HEK293 (cell line): ENCODE data around the gene QPCT.

Source experiments
- BCL11B ChIP-seq: fragments of 450-650 bp; formaldehyde crosslinking; IDR thresholded peaks from 2 replicates; pipeline ENCODE4 v1.5.1; 2016; ENCODE audit warnings: low read depth, missing biosample characterization, missing genetic modification characterization
- EGR2 ChIP-seq: fragments of 450-650 bp; formaldehyde crosslinking; IDR thresholded peaks from 2 replicates; pipeline ENCODE4 v1.5.1; 2016; ENCODE audit warnings: low read depth, missing biosample characterization, missing genetic modification characterization
- GLIS1 ChIP-seq: fragments of 450-650 bp; formaldehyde crosslinking; IDR thresholded peaks from 2 replicates; pipeline ENCODE4 v1.5.1; 2016; ENCODE audit warnings: missing biosample characterization, missing genetic modification characterization
- KLF10 ChIP-seq: fragments of 450-650 bp; IDR thresholded peaks from 2 replicates; pipeline ENCODE4 v1.5.1; 2018; ENCODE audit warnings: missing biosample characterization, mild to moderate bottlenecking, missing genetic modification characterization
- MZF1 ChIP-seq: fragments of 450-650 bp; formaldehyde crosslinking; IDR thresholded peaks from 2 replicates; pipeline ENCODE4 v1.5.1; 2017; ENCODE audit warnings: missing biosample characterization, missing genetic modification characterization, borderline replicate concordance
- REST ChIP-seq: fragments of 450-650 bp; formaldehyde crosslinking; IDR thresholded peaks from 2 replicates; pipeline ENCODE4 v1.5.1; 2016; ENCODE audit warnings: missing biosample characterization, missing genetic modification characterization
- ZEB2 ChIP-seq: fragments of 450-650 bp; formaldehyde crosslinking; IDR thresholded peaks from 2 replicates; pipeline ENCODE4 v1.5.1; 2016; ENCODE audit warnings: missing biosample characterization, missing genetic modification characterization
- ZIC2 ChIP-seq: fragments of 450-650 bp; formaldehyde crosslinking; IDR thresholded peaks from 2 replicates; pipeline ENCODE4 v1.5.1; 2016; ENCODE audit warnings: missing biosample characterization, missing genetic modification characterization
- ZNF10 ChIP-seq: fragments of 450-650 bp; formaldehyde crosslinking; IDR thresholded peaks from 2 replicates; pipeline ENCODE4 v1.5.1; 2017; ENCODE audit warnings: missing biosample characterization, missing genetic modification characterization
- ZNF223 ChIP-seq: fragments of 450-650 bp; formaldehyde crosslinking; IDR thresholded peaks from 2 replicates; pipeline ENCODE4 v1.5.1; 2016; ENCODE audit warnings: missing biosample characterization, missing genetic modification characterization
- ZNF335 ChIP-seq: fragments of 450-650 bp; formaldehyde crosslinking; conservative IDR thresholded peaks from 2 replicates; pipeline ENCODE4 v1.5.1; 2016; ENCODE audit warnings: missing biosample characterization, missing genetic modification characterization
- ZNF426 ChIP-seq: fragments of 450-650 bp; formaldehyde crosslinking; IDR thresholded peaks from 2 replicates; pipeline ENCODE4 v1.5.1; 2017; ENCODE audit warnings: missing biosample characterization, missing genetic modification characterization, mild to moderate bottlenecking, inconsistent platforms, moderate library complexity
- ZNF433 ChIP-seq: fragments of 450-650 bp; formaldehyde crosslinking; IDR thresholded peaks from 2 replicates; pipeline ENCODE4 v1.5.1; 2016; ENCODE audit warnings: missing biosample characterization, missing genetic modification characterization, low read depth
- ZNF510 ChIP-seq: fragments of 450-650 bp; formaldehyde crosslinking; IDR thresholded peaks from 2 replicates; pipeline ENCODE4 v1.5.1; 2018; ENCODE audit warnings: mild to moderate bottlenecking, missing genetic modification characterization, missing biosample characterization; ENCODE audit not compliant: insufficient replicate concordance
- ZNF518A ChIP-seq: fragments of 450-650 bp; formaldehyde crosslinking; conservative IDR thresholded peaks from 2 replicates; pipeline ENCODE4 v1.5.1; 2016; ENCODE audit warnings: low read depth, missing biosample characterization, missing genetic modification characterization
- ZNF555 ChIP-seq: fragments of 450-650 bp; formaldehyde crosslinking; conservative IDR thresholded peaks from 2 replicates; pipeline ENCODE4 v1.5.1; 2017; ENCODE audit warnings: missing biosample characterization, mild to moderate bottlenecking, missing genetic modification characterization, inconsistent platforms
- ZNF639 ChIP-seq: fragments of 450-650 bp; formaldehyde crosslinking; IDR thresholded peaks from 2 replicates; pipeline ENCODE4 v1.5.1; 2016; ENCODE audit warnings: missing biosample characterization, missing genetic modification characterization
- ZNF692 ChIP-seq: fragments of 450-650 bp; formaldehyde crosslinking; IDR thresholded peaks from 2 replicates; pipeline ENCODE4 v1.5.1; 2016; ENCODE audit warnings: missing biosample characterization, missing genetic modification characterization
- ZSCAN16 ChIP-seq: fragments of 450-650 bp; formaldehyde crosslinking; IDR thresholded peaks from 2 replicates; pipeline ENCODE4 v1.5.1; 2016; ENCODE audit warnings: missing biosample characterization, missing genetic modification characterization
- ZXDB ChIP-seq: fragments of 450-650 bp; formaldehyde crosslinking; IDR thresholded peaks from 2 replicates; pipeline ENCODE4 v1.5.1; 2016; ENCODE audit warnings: missing biosample characterization, missing genetic modification characterization
- TF ChIP-seq, protein P1 (sequence below): fragments of 450-650 bp; formaldehyde crosslinking; IDR thresholded peaks from 2 replicates; pipeline ENCODE4 v1.5.1; 2016; ENCODE audit warnings: missing biosample characterization, missing genetic modification characterization, borderline replicate concordance
- TF ChIP-seq, protein P2 (sequence below): fragments of 450-650 bp; formaldehyde crosslinking; IDR thresholded peaks from 2 replicates; pipeline ENCODE4 v1.5.1; 2016; ENCODE audit warnings: missing biosample characterization, missing genetic modification characterization

Gene QPCT

DNA sequence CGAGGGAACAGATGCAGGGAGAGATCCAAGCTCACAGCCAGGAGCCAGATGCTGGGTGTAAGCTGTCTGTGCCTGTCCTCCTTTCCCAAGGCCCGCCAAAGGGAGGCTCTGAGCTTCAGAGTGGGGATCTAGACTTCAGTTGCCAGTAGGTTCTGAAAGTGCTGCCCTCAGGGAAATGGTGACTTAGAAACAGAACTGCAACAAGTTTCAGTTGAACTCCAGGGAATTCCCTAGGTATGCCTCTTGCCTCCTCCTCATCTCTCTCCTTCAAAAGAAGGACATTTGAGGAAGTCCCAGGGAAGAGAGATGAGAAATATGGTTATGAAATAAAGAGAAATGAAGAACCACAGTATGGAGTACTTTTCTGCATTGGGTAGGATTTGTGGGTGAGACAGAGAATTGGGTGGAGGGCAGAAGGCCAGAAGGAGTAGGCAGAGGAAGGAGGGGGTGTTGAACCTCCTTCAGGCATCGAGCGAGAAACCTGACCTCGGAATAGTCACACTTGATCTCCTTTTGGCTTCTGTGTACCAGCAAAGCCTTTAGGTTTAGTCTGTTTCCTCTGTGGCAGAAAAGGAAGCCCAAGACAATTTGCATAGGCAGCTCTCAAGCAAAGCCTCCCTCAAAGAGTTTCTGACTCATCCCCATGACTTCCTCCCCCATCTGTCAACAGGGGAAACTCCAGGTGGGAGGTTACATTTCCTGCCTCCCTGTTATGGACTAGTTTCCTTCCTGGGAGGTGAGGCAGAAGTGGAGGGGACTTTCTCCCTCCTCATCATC, 45.7 kb downstream of the QPCT start (continued):
- TF ChIP-seq ZNF518A (tag by site-specific recombination) (peak; percentile 29; the same call in 1 of the 2 replicates), ZNF223 (tag by site-specific recombination) (no peak), BCL11B (no peak), ZXDB (tag by site-specific recombination) (no peak), REST (no peak), ZNF433 (tag by site-specific recombination) (no peak), ZNF692 (no peak), KLF10 (no peak), ZIC2 (tag by site-specific recombination) (no peak), ZNF10 (tag by site-specific recombination) (no peak), EGR2 (tag by site-specific recombination) (peak; percentile 67), ZNF335 (0 out of 2 replicates have a peak, but pooled peaks have one; percentile 15), ZNF639 (no peak), ZNF426 (tag by site-specific recombination) (no peak), ZNF510 (tag by site-specific recombination) (no peak), GLIS1 (tag by site-specific recombination) (peak; percentile 99), ZNF555 (tag by site-specific recombination) (no peak), ZSCAN16 (tag by site-specific recombination) (no peak), MZF1 (no peak), ZEB2 (tag by site-specific recombination) (no peak)
- TF ChIP-seq, protein P1, sequence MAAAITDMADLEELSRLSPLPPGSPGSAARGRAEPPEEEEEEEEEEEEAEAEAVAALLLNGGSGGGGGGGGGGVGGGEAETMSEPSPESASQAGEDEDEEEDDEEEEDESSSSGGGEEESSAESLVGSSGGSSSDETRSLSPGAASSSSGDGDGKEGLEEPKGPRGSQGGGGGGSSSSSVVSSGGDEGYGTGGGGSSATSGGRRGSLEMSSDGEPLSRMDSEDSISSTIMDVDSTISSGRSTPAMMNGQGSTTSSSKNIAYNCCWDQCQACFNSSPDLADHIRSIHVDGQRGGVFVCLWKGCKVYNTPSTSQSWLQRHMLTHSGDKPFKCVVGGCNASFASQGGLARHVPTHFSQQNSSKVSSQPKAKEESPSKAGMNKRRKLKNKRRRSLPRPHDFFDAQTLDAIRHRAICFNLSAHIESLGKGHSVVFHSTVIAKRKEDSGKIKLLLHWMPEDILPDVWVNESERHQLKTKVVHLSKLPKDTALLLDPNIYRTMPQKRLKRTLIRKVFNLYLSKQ (tag by site-specific recombination) = no peak
- TF ChIP-seq, protein P2, sequence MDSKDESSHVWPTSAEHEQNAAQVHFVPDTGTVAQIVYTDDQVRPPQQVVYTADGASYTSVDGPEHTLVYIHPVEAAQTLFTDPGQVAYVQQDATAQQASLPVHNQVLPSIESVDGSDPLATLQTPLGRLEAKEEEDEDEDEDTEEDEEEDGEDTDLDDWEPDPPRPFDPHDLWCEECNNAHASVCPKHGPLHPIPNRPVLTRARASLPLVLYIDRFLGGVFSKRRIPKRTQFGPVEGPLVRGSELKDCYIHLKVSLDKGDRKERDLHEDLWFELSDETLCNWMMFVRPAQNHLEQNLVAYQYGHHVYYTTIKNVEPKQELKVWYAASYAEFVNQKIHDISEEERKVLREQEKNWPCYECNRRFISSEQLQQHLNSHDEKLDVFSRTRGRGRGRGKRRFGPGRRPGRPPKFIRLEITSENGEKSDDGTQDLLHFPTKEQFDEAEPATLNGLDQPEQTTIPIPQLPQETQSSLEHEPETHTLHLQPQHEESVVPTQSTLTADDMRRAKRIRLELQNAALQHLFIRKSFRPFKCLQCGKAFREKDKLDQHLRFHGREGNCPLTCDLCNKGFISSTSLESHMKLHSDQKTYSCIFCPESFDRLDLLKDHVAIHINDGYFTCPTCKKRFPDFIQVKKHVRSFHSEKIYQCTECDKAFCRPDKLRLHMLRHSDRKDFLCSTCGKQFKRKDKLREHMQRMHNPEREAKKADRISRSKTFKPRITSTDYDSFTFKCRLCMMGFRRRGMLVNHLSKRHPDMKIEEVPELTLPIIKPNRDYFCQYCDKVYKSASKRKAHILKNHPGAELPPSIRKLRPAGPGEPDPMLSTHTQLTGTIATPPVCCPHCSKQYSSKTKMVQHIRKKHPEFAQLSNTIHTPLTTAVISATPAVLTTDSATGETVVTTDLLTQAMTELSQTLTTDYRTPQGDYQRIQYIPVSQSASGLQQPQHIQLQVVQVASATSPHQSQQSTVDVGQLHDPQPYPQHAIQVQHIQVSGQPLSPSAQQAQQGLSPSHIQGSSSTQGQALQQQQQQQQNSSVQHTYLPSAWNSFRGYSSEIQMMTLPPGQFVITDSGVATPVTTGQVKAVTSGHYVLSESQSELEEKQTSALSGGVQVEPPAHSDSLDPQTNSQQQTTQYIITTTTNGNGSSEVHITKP (tag by site-specific recombination) = peak; percentile 28; the same call in 1 of the 2 replicates
